GM18858 (cell line): ENCODE data around the gene LIN28B.
"Not testable (repeated sequence)": the region's sequence is repeated elsewhere in the genome, so short reads cannot be mapped to it uniquely, and the experiment has no call there.

Source experiments
- ATAC-seq: cut with Tn5 transposase; IDR thresholded peaks from one replicate; pipeline ENCODE4 v1.9.1; 2021; ENCODE audit not compliant: unreplicated experiment

The LIN28B gene

GRCh38 chr6:105005451-105005850 is 48.5 kb downstream of the LIN28B start:
- no peak for ATAC-seq

DNA sequence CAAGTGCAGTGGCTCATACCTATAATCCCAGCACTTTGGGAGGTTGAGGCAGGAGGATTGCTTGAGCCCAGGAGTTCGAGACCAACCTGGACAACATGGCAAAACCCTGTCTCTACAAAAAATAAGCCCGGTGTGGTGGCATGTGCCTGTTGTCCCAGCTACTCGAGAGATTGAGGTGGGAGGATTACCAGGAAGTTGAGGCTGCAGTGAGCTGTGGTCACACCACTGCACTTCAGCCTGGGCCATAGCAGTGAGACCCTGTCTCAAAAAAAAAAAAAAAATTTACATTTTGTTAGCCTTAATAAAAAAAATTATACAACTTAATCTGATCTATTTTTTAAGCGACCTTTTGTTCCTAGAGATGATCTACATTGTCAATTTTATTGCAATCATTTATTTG is 56.6 kb downstream of the LIN28B start:
- ATAC-seq, result not testable (repeated sequence)

DNA sequence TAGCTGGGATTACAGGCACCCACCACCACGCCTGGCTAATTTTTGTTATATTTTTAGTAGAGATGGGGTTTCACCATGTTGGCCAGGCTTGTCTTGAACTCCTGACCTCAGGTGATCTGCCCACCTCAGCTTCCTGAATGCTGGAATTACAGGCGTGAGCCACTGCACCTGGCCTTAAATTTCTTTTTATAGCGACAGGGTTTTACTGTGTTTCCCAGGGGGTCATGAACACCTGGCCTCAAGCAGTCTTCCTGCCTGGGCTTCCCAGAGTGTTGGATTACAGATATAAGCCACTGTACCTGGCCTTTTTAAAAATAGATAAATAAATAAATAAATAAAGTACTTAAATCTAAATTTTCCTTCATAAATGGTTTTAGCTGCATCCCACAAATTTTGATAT is 57.5 kb downstream of the LIN28B start:
- ATAC-seq, result no peak

DNA sequence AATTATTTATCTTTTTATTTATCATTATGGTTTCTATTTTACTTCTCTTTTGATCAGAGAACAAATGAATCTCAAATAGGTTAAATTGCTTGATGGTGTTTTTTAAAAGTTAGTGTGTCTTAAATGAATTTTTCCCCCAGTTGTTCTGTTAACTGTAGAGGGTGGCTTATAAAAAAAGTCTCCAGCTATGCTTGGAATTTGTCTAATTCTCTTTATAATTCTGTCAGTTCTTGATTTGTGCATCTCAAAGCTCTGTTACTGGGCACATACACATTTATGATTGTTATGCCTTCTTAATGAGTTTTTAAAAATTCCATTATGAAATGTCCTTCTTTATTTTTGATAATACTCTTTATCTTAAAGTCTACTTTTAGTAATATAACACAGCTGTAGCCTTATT is 58.0 kb downstream of the LIN28B start:
- no peak for ATAC-seq

GRCh38 chr6:105015482-105015881 is 58.6 kb downstream of the LIN28B start:
- no peak for ATAC-seq

DNA sequence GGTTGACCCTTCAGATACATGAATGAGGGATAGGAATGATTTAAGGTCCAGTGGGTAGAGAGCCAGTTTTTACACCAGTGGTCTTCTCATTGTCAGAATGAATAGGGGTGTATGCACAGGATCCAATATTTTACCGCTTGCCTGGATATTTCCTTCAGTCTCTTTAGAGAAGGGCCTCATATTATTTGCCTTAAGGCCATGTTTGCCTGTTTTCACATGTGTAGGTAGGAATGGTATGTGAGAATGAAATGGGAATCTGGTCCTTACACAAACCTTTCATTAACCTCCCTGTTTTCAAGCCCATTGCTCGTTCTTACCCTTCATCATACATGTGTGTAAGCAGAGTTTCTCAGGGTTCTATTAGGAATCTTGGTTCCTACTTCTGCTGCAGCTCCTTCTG is 62.4 kb downstream of the LIN28B start:
- ATAC-seq, result no peak

GRCh38 chr6:105021399-105021798 is 64.5 kb downstream of the LIN28B start:
- ATAC-seq, result no peak

- ATAC-seq, result no peak
These were observed 65.5 kb downstream of the LIN28B start for GRCh38 chr6:105022416-105022815.

GRCh38 chr6:105024803-105025202 is 67.9 kb downstream of the LIN28B start:
- ATAC-seq, result no peak

GRCh38 chr6:105028898-105029297 is 72.0 kb downstream of the LIN28B start:
- ATAC-seq, result no peak

DNA sequence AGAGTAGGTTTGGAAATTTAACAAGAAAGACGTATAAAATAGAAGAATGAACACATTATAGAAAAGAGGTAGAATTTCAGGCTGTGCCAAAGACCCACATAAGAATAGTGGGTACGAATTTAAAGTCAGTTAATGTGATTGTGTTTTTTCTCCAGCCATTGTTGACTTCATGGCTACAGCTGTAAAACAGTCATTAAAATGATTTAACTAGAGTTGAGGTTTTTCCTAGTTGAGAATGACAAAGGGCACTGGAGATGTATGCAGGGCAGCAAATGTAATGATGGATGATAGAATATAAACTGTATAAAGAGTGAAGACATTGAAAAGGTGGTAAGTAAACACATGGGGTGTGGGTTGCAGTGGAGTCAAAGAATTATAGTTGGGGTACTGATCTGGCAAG is 72.7 kb downstream of the LIN28B start:
- no peak for ATAC-seq

DNA sequence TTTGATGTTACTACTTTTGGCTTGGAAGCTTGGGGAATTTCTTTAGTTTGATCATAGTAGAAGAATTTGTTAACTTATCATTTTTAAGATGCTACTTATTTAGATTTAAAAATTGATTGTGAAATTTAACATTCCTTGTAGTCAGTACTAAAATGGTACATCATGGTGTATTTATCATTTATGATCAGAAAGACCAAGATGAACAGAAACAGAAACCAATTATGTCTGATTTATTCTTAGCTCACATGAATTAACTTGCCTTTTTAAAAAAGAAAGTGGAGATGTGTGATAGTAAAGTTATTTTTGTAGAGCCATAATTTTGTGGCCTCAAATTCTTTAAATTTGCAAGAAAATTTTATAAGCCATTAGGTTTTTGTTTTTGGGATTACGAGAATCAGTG is 77.6 kb downstream of the LIN28B start:
- no peak for ATAC-seq

- no peak for ATAC-seq
These were observed 78.4 kb downstream of the LIN28B start for GRCh38 chr6:105035299-105035698.

DNA sequence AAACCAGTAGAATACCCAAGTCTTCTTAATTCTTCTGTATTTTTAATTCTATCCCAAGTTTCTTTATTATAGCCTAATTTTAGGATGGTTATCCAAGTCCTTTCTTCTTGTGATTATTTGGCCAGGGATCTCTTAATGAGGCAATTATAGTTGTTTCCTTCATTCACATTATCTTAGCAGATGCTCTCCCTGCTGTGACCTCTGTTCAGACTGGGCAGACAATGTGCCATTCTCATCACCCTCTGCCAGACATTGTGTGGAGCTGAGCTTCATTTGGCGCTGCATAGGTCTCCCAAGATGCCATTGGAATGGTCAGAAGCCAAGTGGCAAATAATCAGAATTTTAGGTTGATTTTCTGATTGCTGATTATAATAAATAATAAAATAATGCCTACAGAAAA is 79.4 kb downstream of the LIN28B start:
- no peak for ATAC-seq

DNA sequence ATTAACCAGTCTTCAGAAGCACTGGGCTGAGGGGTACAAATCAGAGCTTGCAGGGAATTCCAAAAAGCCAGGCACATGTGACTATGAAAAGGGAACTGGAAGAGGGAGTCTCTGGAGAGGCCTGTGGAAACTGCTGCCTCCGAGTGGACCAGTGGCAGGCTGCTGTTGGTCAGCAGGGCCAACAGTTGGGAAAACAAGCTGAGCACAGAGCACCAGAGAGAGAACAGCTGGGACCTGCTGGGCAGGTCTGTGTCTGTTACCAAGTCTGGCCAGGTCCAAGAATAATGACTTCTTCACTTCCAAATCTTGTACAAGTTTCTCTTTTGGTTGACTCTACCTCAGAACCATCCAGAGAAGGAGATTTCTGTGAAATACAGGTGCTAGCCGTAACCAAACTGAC is 81.4 kb downstream of the LIN28B start:
- ATAC-seq, result no peak

- no peak for ATAC-seq
These were observed 85.0 kb downstream of the LIN28B start for GRCh38 chr6:105041880-105042279.

DNA sequence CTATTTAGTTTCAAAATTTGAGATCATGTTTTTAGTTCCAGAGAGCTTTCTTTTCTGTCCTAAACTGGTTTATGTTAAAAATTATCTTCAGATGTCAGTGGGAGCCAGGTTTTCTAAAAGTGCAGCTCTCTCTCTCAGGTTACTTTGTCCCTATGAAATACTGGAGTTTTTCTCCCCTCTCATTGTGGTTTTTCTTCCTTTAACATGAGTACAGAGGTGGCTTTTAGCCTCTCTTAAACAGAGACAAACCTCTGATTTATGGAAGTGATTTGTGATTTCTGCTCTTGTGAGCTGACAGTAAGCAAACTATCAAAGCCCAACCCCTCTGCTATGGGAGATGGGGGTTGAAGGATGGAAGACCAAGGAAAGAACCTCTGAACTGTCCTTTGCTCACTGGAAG is 85.7 kb downstream of the LIN28B start:
- ATAC-seq, result no peak

- ATAC-seq, result no peak
These were observed 87.1 kb downstream of the LIN28B start for GRCh38 chr6:105043979-105044378.

DNA sequence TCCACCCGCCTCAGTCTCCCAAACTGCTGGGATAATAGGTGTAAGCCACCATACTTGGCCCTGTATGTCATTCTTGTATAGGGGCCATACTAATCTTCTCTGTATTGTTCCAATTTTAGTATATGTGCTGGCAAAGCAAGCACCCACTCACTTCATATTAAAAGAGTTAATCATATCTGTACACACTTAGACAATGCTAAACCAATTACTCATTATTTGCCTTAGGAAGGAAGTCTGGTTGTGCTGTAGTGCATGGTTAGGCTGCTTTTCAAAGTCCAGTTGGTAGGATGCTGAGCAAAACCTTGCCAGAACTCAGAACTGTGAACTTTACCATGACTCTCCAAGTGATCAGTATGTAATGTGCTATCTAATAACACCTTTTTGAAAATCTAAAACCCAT is 88.6 kb downstream of the LIN28B start:
- no peak for ATAC-seq

GRCh38 chr6:105051941-105052471 is 95.1 kb downstream of the LIN28B start:
- ATAC-seq, result no peak

DNA sequence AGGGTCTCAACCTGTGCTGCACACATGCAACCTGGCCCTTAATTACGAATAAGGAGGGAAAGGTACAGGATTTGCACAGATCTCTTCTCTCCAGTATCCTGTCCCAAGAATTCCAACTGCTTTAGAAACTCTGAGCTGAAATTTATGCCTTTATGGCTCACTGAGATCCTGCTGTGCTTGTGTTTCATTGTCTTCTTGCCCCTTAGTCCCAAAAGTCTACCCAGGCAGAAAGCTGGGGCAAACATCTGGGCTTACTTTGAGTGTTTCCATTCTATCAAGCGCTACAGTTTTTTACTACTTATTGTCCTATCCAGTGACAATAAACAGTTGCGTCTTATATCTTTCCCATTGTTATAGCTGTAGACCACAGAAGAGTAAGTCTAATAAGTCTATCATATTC is 99.7 kb downstream of the LIN28B start:
- ATAC-seq, result no peak

DNA sequence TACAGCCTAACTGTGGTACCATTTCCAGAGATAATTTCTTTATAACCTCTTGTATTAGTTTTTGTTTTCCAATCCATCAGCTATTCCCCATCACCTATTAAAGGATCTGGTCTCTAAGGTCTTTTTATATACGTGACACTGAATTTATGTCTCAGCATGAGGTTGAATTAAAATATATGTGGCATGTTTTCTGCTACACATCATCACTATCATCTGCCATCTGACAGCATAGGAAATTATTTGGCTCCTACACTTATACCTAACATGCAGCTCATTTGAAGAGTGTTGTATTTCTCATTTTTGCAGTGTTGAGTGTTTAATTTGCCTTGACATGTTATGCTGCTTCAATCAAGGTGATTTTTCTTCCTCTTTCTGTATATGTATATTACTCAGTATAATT is 100.3 kb downstream of the LIN28B start:
- no peak for ATAC-seq

DNA sequence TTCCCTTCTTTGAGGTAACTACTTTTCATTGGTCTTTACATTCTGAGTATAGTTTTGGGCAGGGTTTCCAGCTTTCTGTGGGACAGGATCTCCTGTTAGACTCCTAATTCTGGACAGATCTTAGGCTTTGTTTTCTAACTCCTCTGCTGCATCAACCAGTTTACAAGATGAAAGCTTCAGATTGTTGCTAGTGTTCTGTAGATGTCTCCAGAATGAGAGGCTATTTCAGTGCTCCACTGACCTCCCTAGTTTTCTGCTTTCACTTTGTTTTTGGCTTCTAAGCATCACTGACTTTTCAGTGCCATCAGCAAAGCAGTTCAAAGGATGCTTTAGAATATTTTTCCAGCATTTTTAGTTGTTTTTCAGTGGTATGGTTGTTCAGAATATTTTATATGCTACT is 101.4 kb downstream of the LIN28B start:
- no peak for ATAC-seq

GRCh38 chr6:105058846-105059245 is 101.9 kb downstream of the LIN28B start:
- no peak for ATAC-seq
